SK-MEL-5 (cell line): ENCODE data around the gene RRN3. TPM values are rescaled to one million over a fixed set of nuclear protein-coding genes. Genes with fewer than 3 reads are reported as not detected.
"Not testable (repeated sequence)": the region's sequence is repeated elsewhere in the genome, so short reads cannot be mapped to it uniquely, and the experiment has no call there.

Source experiments
- DNase-seq: peaks from one replicate; pipeline ENCODE4 v3.0.0-alpha.2; 2016; ENCODE audit warnings: low read depth, low spot score
- in situ Hi-C: cut with HindIII; loops from 2 replicates; pipeline ENCODE4 v1.10.0; 2016; ENCODE audit warnings: low sequenced_read_pairs, high pct_unique_total_duplicates, low pct_unique_long_range_greater_than_20kb
- small RNA-seq, 2 experiments: library from RNA; depleted of rRNA; stranded (forward); fragments of <200 nt; gene quantifications; one replicate each; pipeline ENCODE3, GENCODE V24; 2014
- total RNA-seq: library from RNA; depleted of rRNA; stranded (reverse); fragments of >200 nt; shearing (Covaris generic); gene quantifications from 2 replicates; pipeline ENCODE4 v1.2.3, GENCODE V29; 2014; rRNA removed

RRN3 gene
- total RNA-seq, 1 experiment from 2014 or later, result 52.8 TPM

GRCh38 chr16:15021429-15021828 is 72.6 kb downstream of the RRN3 start:
- DNase-seq, in situ Hi-C loops: not testable (repeated sequence)

- DNase-seq, result peak; percentile 67
- in situ Hi-C loops, result not testable (repeated sequence)
Measured at GRCh38 chr16:15016951-15017580, 77.0 kb downstream of the RRN3 start.

GRCh38 chr16:15016354-15016753 is 77.7 kb downstream of the RRN3 start:
- in situ Hi-C loops, result not testable (repeated sequence)
- peak; percentile 30 for DNase-seq

GRCh38 chr16:15015671-15016070 is 78.4 kb downstream of the RRN3 start:
- DNase-seq, in situ Hi-C loops: not testable (repeated sequence)

GRCh38 chr16:15012941-15013340 is 81.1 kb downstream of the RRN3 start:
- in situ Hi-C loops, DNase-seq: not testable (repeated sequence)

Small RNA genes lying within 50 kb of the gene (small RNA-seq; reads per million reads assigned to genes)
- 0 reads per million in 2 experiments for gene MIR1972-1

Other genes with a start within 250 kb of the RRN3 start
- 26.2 and 26.8 TPM in 2 replicates for gene NPIPA1, start 156.8 kb downstream of the RRN3 start, total RNA-seq
- gene PDXDC1, start 119.2 kb downstream of the RRN3 start, total RNA-seq, result 127 and 129 TPM in 2 replicates
- gene NTAN1, start 38.2 kb downstream of the RRN3 start, total RNA-seq, result 30.7 and 35.2 TPM in 2 replicates